Vagina (tissue), 2 donors: Measurements from ENCODE around the gene PPP1R14C. TPM values are rescaled to one million over a fixed set of nuclear protein-coding genes. Genes with fewer than 3 reads are reported as not detected.

ENCODE experiments used
- DNase-seq, 2 donors: peaks; one replicate each; pipeline ENCODE4 v3.0.0-alpha.2; 2017; ENCODE audit errors: extremely low spot score in 2 of 2
- H3K27ac ChIP-seq: fragments of 200-600 bp; sonication (generic); one replicate; pipeline ENCODE4 v1.5.1; 2019
- H3K27me3 ChIP-seq: fragments of 200-600 bp; sonication (generic); one replicate; pipeline ENCODE4 v1.5.1; 2019
- H3K36me3 ChIP-seq, 2 donors: fragments of 200-600 bp; sonication (generic); one replicate each; pipeline ENCODE4 v1.5.1; 2017 to 2019
- H3K4me1 ChIP-seq: fragments of 200-600 bp; sonication (generic); one replicate; pipeline ENCODE4 v1.5.1; 2019
- H3K4me3 ChIP-seq, 2 donors: fragments of 200-600 bp; sonication (generic); 1 replicate in 1 of 2; 2 replicates in 1 of 2; pipeline ENCODE4 v1.5.1; 2016 to 2019
- H3K9me3 ChIP-seq: fragments of 200-600 bp; sonication (generic); one replicate; pipeline ENCODE4 v1.5.1; 2019
- CTCF ChIP-seq, 3 experiments: fragments of 450-650 bp in 2 of 3; fragments of 200-600 bp in 1 of 3; sonication (generic) in 1 of 3; IDR thresholded peaks; one replicate each; pipeline ENCODE4 v1.5.1; 2017 to 2019; ENCODE audit warnings: antibody characterized with exemption in 3 of 3, mild to moderate bottlenecking in 2 of 3, moderate library complexity in 2 of 3
- POLR2A ChIP-seq, 2 donors: fragments of 450-650 bp; IDR thresholded peaks; one replicate each; pipeline ENCODE4 v1.6.1; 2017; ENCODE audit warnings: antibody characterized with exemption in 2 of 2, mild to moderate bottlenecking in 2 of 2, moderate library complexity in 2 of 2
- POLR2AphosphoS5 ChIP-seq, 2 donors: sonication (generic); formaldehyde crosslinking; IDR thresholded peaks; one replicate each; pipeline ENCODE4 v1.9.0; 2017; ENCODE audit warnings: antibody characterized with exemption in 2 of 2, mild to moderate bottlenecking in 2 of 2, low read depth in 1 of 2; ENCODE audit not compliant: insufficient read depth in 1 of 2
- intact Hi-C: fragments of 100-400 bp; cut with DNase I; formaldehyde crosslinking; loops from one replicate; pipeline ENCODE4 v1.15.1; 2023
- small RNA-seq: library from RNA; depleted of rRNA; stranded (forward); fragments of <200 nt; gene quantifications from one replicate; pipeline ENCODE3, GENCODE V24; 2016
- total RNA-seq: library from RNA; depleted of rRNA; stranded (reverse); fragments of >200 nt; gene quantifications from one replicate; pipeline ENCODE4 v1.2.3, GENCODE V29; 2016

Gene PPP1R14C
- total RNA-seq, 1 donor from 2014 or later: 23.8 TPM

GRCh38 chr6:150296890-150297289 is 154.0 kb downstream of the PPP1R14C start:
- Histone ChIP-seq H3K36me3 (no peaks in the 10 kb centered on the region), H3K27ac (no peak overlapping the region), H3K9me3 (peaks cover 6% of the 10 kb centered on the region), H3K4me1 (no peaks in the 10 kb centered on the region), H3K4me3 (no peak overlapping the region), H3K27me3 (no peaks in the 10 kb centered on the region)
- DNase-seq: no peak
- TF ChIP-seq CTCF (IDR thresholded peaks at IDR 0.05): no peak
- TF ChIP-seq POLR2A (IDR thresholded peaks at IDR 0.05): no peak
- TF ChIP-seq POLR2AphosphoS5 (IDR thresholded peaks at IDR 0.05; ENCODE audit: insufficient read depth in 1 of 2, low read depth in 1 of 2): no peak
- intact Hi-C loops: no loop called here

- TF ChIP-seq CTCF (IDR thresholded peaks at IDR 0.05) (no peak), POLR2AphosphoS5 (IDR thresholded peaks at IDR 0.05; ENCODE audit: insufficient read depth in 1 of 2, low read depth in 1 of 2) (no peak), POLR2A (IDR thresholded peaks at IDR 0.05) (no peak)
- Histone ChIP-seq H3K27me3 (no peaks in the 10 kb centered on the region), H3K27ac (no peak overlapping the region), H3K4me1 (no peaks in the 10 kb centered on the region), H3K9me3 (peaks cover 6% of the 10 kb centered on the region), H3K36me3 (no peaks in the 10 kb centered on the region), H3K4me3 (no peak overlapping the region)
- intact Hi-C loops: no loop called here
- no peak for DNase-seq
These were observed 154.6 kb downstream of the PPP1R14C start for GRCh38 chr6:150297327-150298029.

DNA sequence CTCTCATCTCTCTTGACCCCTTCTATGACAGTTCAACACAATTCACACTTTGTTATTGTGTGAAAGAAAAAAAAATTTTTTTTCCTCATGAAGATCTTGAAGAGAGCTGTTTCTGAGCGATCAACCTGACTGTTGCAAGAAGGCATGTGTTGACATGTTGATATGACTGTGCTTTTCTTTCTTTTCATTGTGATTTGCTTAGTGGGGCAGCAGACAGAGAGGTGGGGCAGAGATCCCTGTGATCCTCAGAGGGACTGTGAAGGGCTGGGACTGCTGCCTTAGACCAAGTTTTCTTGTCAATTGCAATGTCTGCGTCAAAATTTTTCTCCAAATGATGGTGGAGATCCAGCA is 155.2 kb downstream of the PPP1R14C start:
- H3K27ac ChIP-seq: no peak overlapping the region
- TF ChIP-seq POLR2AphosphoS5 (IDR thresholded peaks at IDR 0.05; ENCODE audit: insufficient read depth in 1 of 2, low read depth in 1 of 2) (no peak), CTCF (IDR thresholded peaks at IDR 0.05) (no peak), POLR2A (IDR thresholded peaks at IDR 0.05) (no peak)
- peaks cover 6% of the 10 kb centered on the region for H3K9me3 ChIP-seq
- H3K27me3 ChIP-seq: no peaks in the 10 kb centered on the region
- no peaks in the 10 kb centered on the region for H3K36me3 ChIP-seq
- DNase-seq: no peak
- no peak overlapping the region for H3K4me3 ChIP-seq
- no peaks in the 10 kb centered on the region for H3K4me1 ChIP-seq
- intact Hi-C loops: no loop called here

DNA sequence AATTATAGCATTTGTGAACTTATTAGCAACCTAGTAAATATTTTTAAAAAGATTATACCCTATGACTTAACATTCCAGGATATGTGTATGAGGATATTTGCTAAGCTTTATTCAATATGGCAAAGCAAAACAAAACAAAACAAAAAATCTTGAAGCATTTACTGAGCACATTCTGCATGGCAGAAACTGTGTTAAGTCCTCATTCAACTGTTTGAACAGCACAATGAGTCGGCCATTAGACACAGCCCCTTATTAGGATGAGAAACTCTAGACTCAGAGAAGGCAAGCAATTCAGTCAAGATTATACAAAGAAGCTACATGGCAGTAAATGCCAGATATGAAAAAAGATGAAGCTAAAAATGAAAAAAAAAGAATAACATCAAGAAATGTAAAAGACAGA is 155.8 kb downstream of the PPP1R14C start:
- TF ChIP-seq POLR2AphosphoS5 (IDR thresholded peaks at IDR 0.05; ENCODE audit: insufficient read depth in 1 of 2, low read depth in 1 of 2): no peak
- no peak for TF ChIP-seq POLR2A (IDR thresholded peaks at IDR 0.05)
- TF ChIP-seq CTCF (IDR thresholded peaks at IDR 0.05): no peak
- Histone ChIP-seq H3K27ac (no peak overlapping the region), H3K27me3 (no peaks in the 10 kb centered on the region), H3K9me3 (peaks cover 6% of the 10 kb centered on the region), H3K36me3 (no peaks in the 10 kb centered on the region), H3K4me1 (no peaks in the 10 kb centered on the region), H3K4me3 (no peak overlapping the region)
- intact Hi-C loops: no loop called here
- no peak for DNase-seq

Small RNAs within 50 kb of the gene (small RNA-seq; reads per million reads assigned to genes)
- gene RF01210: not detected

Other genes with a start within 250 kb of the PPP1R14C start
- gene RAET1E, start 244.9 kb upstream of the PPP1R14C start, total RNA-seq: 27.5 TPM
- 4.9 TPM for gene RAET1G, start 219.9 kb upstream of the PPP1R14C start, total RNA-seq
- not detected for gene ULBP2, start 201.0 kb upstream of the PPP1R14C start, total RNA-seq
- gene ULBP1, start 179.1 kb upstream of the PPP1R14C start, total RNA-seq: not detected
- gene RAET1L, start 117.5 kb upstream of the PPP1R14C start, total RNA-seq: 8.3 TPM
- gene ULBP3, start 73.9 kb upstream of the PPP1R14C start, total RNA-seq: 1.7 TPM
- gene IYD, start 226.0 kb downstream of the PPP1R14C start, total RNA-seq: not detected